AG09319 (cell line): ENCODE data around the gene DPP8.

Source experiments
- DNase-seq: peaks from one replicate; pipeline ENCODE4 v3.0.0-alpha.2; 2010; ENCODE audit warnings: low read depth; ENCODE audit errors: extremely low read depth
- CTCF ChIP-seq: IDR thresholded peaks from 2 replicates; pipeline ENCODE4 v1.5.1; 2011; ENCODE audit warnings: low read depth, mild to moderate bottlenecking, inconsistent platforms, low read length, moderate library complexity

The DPP8 gene

GRCh38 chr15:65408324-65409035, 109.0 kb downstream of the DPP8 start:
- no peak for DNase-seq
- no peak for TF ChIP-seq CTCF

GRCh38 chr15:65406424-65407000, 111.0 kb downstream of the DPP8 start:
- no peak for TF ChIP-seq CTCF

GRCh38 chr15:65405791-65406423, 111.6 kb downstream of the DPP8 start:
- no peak for DNase-seq

More at GRCh38 chr15:65406424-65407000, 111.0 kb downstream of the DPP8 start:
- DNase-seq: no peak

GRCh38 chr15:65404186-65404872, 113.2 kb downstream of the DPP8 start:
- no peak for DNase-seq
- TF ChIP-seq CTCF: no peak

More at GRCh38 chr15:65405791-65406423, 111.6 kb downstream of the DPP8 start:
- no peak for TF ChIP-seq CTCF

- no peak for TF ChIP-seq CTCF
- DNase-seq: no peak
These were observed 114.5 kb downstream of the DPP8 start for GRCh38 chr15:65402961-65403360.

- no peak for DNase-seq
- no peak for TF ChIP-seq CTCF
These were observed 115.8 kb downstream of the DPP8 start for GRCh38 chr15:65401611-65402240.
